BE2C (cell line): ENCODE data around the gene OR51L1. TPM values are rescaled to one million over a fixed set of nuclear protein-coding genes. Genes with fewer than 3 reads are reported as not detected.
"Not testable (repeated sequence)": the region's sequence is repeated elsewhere in the genome, so short reads cannot be mapped to it uniquely, and the experiment has no call there.

ENCODE experiments used
- DNase-seq: peaks from one replicate; pipeline ENCODE4 v3.0.0-alpha.2; 2020
- H3K27me3 ChIP-seq: fragments of 250-450 bp; sonication (Bioruptor Pico); 2 replicates; pipeline ENCODE4 v1.5.1; 2020; ENCODE audit warnings: mild to moderate bottlenecking
- H3K36me3 ChIP-seq: fragments of 250-450 bp; sonication (Bioruptor Pico); 2 replicates; pipeline ENCODE4 v1.5.1; 2020; ENCODE audit warnings: mild to moderate bottlenecking
- H3K4me1 ChIP-seq: fragments of 250-450 bp; sonication (Bioruptor Pico); 2 replicates; pipeline ENCODE4 v1.5.1; 2020
- H3K4me3 ChIP-seq: 2 replicates; pipeline ENCODE4 v1.5.1; 2011; ENCODE audit warnings: low read depth, low read length
- H3K9me3 ChIP-seq: fragments of 250-450 bp; sonication (Bioruptor Pico); 2 replicates; pipeline ENCODE4 v1.5.1; 2020
- CTCF ChIP-seq: IDR thresholded peaks from 2 replicates; pipeline ENCODE4 v1.5.1; 2012; ENCODE audit warnings: mild to moderate bottlenecking, low read depth, low read length
- polyA plus RNA-seq: library from polyadenylated mRNA; unstranded; fragments of >200 nt; gene quantifications from one replicate; pipeline ENCODE4 v1.2.1, GENCODE V29; 2012; ENCODE audit warnings: low read depth, missing spikeins; ENCODE audit not compliant: insufficient read length, insufficient read depth

Gene OR51L1, protein sequence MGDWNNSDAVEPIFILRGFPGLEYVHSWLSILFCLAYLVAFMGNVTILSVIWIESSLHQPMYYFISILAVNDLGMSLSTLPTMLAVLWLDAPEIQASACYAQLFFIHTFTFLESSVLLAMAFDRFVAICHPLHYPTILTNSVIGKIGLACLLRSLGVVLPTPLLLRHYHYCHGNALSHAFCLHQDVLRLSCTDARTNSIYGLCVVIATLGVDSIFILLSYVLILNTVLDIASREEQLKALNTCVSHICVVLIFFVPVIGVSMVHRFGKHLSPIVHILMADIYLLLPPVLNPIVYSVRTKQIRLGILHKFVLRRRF
- not detected for polyA plus RNA-seq

DNA sequence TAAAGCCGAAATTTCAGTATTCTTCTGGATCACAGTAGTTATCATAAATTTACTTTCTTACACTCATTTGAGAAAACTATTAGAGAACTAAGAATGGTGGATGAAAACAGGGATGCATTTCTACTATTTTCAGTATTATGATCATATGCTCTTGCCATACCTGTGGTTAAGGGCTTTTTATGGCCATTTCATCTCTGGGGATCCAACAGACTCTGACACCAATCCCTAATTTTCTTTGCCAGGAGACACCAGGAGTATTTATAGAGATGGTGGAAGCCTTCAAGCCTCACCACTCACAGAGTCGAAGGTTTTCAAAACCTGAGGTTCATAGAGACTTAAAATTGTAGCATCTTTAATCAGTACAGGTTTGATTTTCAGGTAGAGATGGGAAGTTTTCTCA, at the start of gene OR51L1:
Gene OR51L1, plus strand, starts transcription at position 301 of the 400 bp plus-strand sequence. CDS start 4,132 bp downstream, outside the sequence.
- Histone ChIP-seq H3K36me3 (no peaks in the 10 kb centered on the region), H3K9me3 (no peaks in the 10 kb centered on the region), H3K27me3 (no peaks in the 10 kb centered on the region), H3K4me1 (no peaks in the 10 kb centered on the region), H3K4me3 (no peak within 1 kb of the TSS)
- DNase-seq: no peak
- TF ChIP-seq CTCF: no peak

DNA sequence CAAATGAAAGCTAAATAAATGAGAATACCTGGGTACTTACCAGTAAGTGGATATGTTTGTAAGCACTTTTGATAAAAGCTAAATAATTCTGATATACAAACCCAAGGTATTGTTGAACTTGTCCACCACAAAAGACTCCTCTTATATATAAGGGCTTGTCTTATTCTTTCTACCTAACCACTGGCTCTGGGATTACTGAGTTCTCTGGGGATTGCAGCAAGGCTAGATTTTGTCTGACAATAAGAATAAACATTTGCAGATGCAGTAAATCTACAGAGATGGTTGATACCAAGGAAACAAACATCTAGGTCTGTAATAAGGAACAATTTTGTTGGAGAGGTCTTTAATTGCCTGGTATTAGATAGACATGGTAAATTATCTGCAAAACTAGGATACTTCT, 47.1 kb upstream of the OR51L1 start, which contains the start of gene OR51A4:
Gene OR51A4, minus strand, starts transcription at position 101 of the 400 bp plus-strand sequence. CDS start 505 bp downstream, outside the sequence.
- TF ChIP-seq CTCF: no peak
- DNase-seq: no peak
- no peaks in the 10 kb centered on the region for H3K27me3 ChIP-seq
- H3K36me3 ChIP-seq: no peaks in the 10 kb centered on the region
- no peaks in the 10 kb centered on the region for H3K9me3 ChIP-seq
- H3K4me3 ChIP-seq: no peak within 1 kb of the TSS
- no peaks in the 10 kb centered on the region for H3K4me1 ChIP-seq

DNA sequence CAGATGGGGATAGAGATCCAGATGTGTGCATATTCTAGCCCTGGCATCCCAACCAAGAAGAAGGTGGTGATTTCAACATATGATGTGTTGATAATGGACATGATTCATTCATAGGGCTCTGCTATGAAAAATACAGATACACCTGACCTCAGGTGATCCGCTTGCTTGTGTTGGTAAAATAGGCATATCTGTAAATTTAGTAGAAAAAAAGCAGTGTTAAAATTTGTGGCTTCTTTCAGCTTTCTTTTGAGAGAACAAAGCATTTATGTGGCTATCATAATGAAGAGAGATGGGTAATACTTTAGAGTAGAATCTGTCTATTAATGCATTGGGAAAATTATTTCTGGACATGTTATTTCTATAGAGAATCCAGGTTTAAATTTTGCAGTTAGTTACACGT, 39.0 kb upstream of the OR51L1 start, which contains the start of gene OR51A2:
Gene OR51A2, minus strand, starts transcription at position 101 of the 400 bp plus-strand sequence. Its CDS starts 0 bp downstream, at position 101.
- not testable (repeated sequence) for H3K4me1 ChIP-seq, DNase-seq, H3K9me3 ChIP-seq, H3K4me3 ChIP-seq, H3K36me3 ChIP-seq, H3K27me3 ChIP-seq

GRCh38 chr11:4957396-4957795, 37.3 kb upstream of the OR51L1 start:
- Histone ChIP-seq H3K36me3 (no peaks in the 10 kb centered on the region), H3K9me3 (no peaks in the 10 kb centered on the region)
- DNase-seq: no peak

GRCh38 chr11:4960877-4961276, 33.8 kb upstream of the OR51L1 start:
- no peak for DNase-seq
- no peaks in the 10 kb centered on the region for H3K4me1 ChIP-seq
- H3K9me3 ChIP-seq: no peaks in the 10 kb centered on the region
- no peaks in the 10 kb centered on the region for H3K27me3 ChIP-seq
- H3K36me3 ChIP-seq: no peaks in the 10 kb centered on the region
- TF ChIP-seq CTCF: no peak
- H3K4me3 ChIP-seq: no peak overlapping the region

More at GRCh38 chr11:4957396-4957795, 37.3 kb upstream of the OR51L1 start:
- Histone ChIP-seq H3K27me3 (no peaks in the 10 kb centered on the region), H3K4me3 (no peak overlapping the region), H3K4me1 (no peaks in the 10 kb centered on the region)
- TF ChIP-seq CTCF: no peak

DNA sequence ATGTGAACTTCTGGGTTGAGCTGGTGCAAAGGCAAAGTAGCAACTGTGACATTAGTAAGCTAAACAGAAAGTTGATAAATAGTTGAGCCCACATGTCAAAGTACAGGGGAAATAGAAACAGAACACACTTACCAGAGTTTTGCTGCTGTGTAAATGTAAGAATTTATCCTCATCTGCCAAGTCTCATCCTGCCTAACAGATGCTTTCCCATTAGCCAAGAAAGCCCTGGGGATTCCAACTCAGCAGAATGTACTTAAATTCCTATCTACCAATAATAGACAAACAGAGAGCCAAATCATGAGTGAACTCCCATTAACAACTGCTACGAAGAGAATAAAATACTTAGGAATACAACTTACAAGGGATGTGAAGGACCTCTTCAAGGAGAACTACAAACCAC, 31.8 kb upstream of the OR51L1 start:
- Histone ChIP-seq H3K4me3 (no peak overlapping the region), H3K4me1 (no peaks in the 10 kb centered on the region), H3K27me3 (no peaks in the 10 kb centered on the region), H3K9me3 (no peaks in the 10 kb centered on the region), H3K36me3 (no peaks in the 10 kb centered on the region)
- TF ChIP-seq CTCF: no peak
- DNase-seq: no peak
